Neuronal stem cell (in vitro differentiated cells): ENCODE data around the gene CSNK1A1L.

Source experiments
- DNase-seq: peaks from one replicate; pipeline ENCODE4 v3.0.0-alpha.2; 2013; ENCODE audit warnings: low spot score
- H2AFZ ChIP-seq: one replicate; pipeline ENCODE4 v1.6.1; 2013; ENCODE audit warnings: mild to moderate bottlenecking, low read length, inconsistent platforms
- H2AK5ac ChIP-seq: 2 replicates; pipeline ENCODE4 v1.6.1; 2013; ENCODE audit warnings: low read depth, mild to moderate bottlenecking, inconsistent platforms, low read length, moderate library complexity, mixed read lengths
- H2BK120ac ChIP-seq: 2 replicates; pipeline ENCODE4 v1.6.1; 2013; ENCODE audit warnings: low read depth, mild to moderate bottlenecking, inconsistent platforms, low read length, moderate library complexity, mixed read lengths
- H2BK12ac ChIP-seq: one replicate; pipeline ENCODE4 v1.6.1; 2013; ENCODE audit warnings: low read length, inconsistent platforms
- H2BK15ac ChIP-seq: 2 replicates; pipeline ENCODE4 v1.6.1; 2013; ENCODE audit warnings: mild to moderate bottlenecking, low read length, inconsistent platforms, mixed read lengths
- H2BK5ac ChIP-seq: one replicate; pipeline ENCODE4 v1.6.1; 2013; ENCODE audit warnings: inconsistent platforms, mild to moderate bottlenecking, low read length, moderate library complexity
- H3K14ac ChIP-seq: one replicate; pipeline ENCODE4 v1.6.1; 2013; ENCODE audit warnings: low read length, inconsistent platforms
- H3K18ac ChIP-seq: 2 replicates; pipeline ENCODE4 v1.6.1; 2013; ENCODE audit warnings: low read length, inconsistent platforms
- H3K23ac ChIP-seq: 2 replicates; pipeline ENCODE4 v1.6.1; 2013; ENCODE audit warnings: low read depth, mild to moderate bottlenecking, mixed read lengths, low read length, inconsistent platforms; ENCODE audit not compliant: poor library complexity
- H3K27ac ChIP-seq: replicated peaks from 3 replicates; pipeline ENCODE4 v1.5.1; 2013; ENCODE audit warnings: low read length, inconsistent platforms
- H3K27me3 ChIP-seq, 3 experiments: 2 replicates each; pipeline ENCODE4 v1.6.1; 2013; ENCODE audit warnings: low read length in 3 of 3, mild to moderate bottlenecking in 2 of 3, inconsistent platforms in 1 of 3, low read depth in 1 of 3, mixed read lengths in 1 of 3, moderate library complexity in 1 of 3; ENCODE audit not compliant: control insufficient read depth in 3 of 3, insufficient read depth in 3 of 3
- H3K36me3 ChIP-seq, 2 donors: replicated peaks in 1 of 2; 2 replicates each; pipeline ENCODE4 v1.6.1; 2013; ENCODE audit warnings: low read length in 2 of 2; ENCODE audit not compliant: control insufficient read depth in 2 of 2, insufficient read depth in 2 of 2
- H3K4ac ChIP-seq: 2 replicates; pipeline ENCODE4 v1.6.1; 2013; ENCODE audit warnings: inconsistent platforms, mild to moderate bottlenecking, low read length, moderate library complexity
- H3K4me1 ChIP-seq, 2 donors: 1 replicate in 1 of 2; 2 replicates in 1 of 2; pipeline ENCODE4 v1.6.1; 2013; ENCODE audit warnings: low read length in 2 of 2, low read depth in 1 of 2; ENCODE audit not compliant: control insufficient read depth in 2 of 2, insufficient read depth in 1 of 2
- H3K4me2 ChIP-seq: one replicate; pipeline ENCODE4 v1.6.1; 2013; ENCODE audit warnings: mild to moderate bottlenecking, low read length, inconsistent platforms; ENCODE audit not compliant: insufficient read depth, poor library complexity, severe bottlenecking
- H3K4me3 ChIP-seq, 2 donors: 2 replicates each; pipeline ENCODE4 v1.5.1; 2013; ENCODE audit warnings: low read length in 2 of 2, mild to moderate bottlenecking in 2 of 2, inconsistent platforms in 1 of 2, moderate library complexity in 1 of 2
- H3K79me1 ChIP-seq: one replicate; pipeline ENCODE4 v1.6.1; 2013; ENCODE audit warnings: low read depth, mild to moderate bottlenecking, inconsistent platforms, low read length, moderate library complexity
- H3K9ac ChIP-seq: one replicate; pipeline ENCODE4 v1.6.1; 2013; ENCODE audit warnings: mild to moderate bottlenecking, low read depth, low read length, inconsistent platforms; ENCODE audit not compliant: poor library complexity
- H3K9me3 ChIP-seq, 2 donors: replicated peaks in 1 of 2; 2 replicates each; pipeline versions ENCODE3 to v1.6.1; 2013; ENCODE audit warnings: low read length in 2 of 2, mild to moderate bottlenecking in 2 of 2, inconsistent platforms in 1 of 2, low read depth in 1 of 2, mixed read lengths in 1 of 2, moderate library complexity in 1 of 2; ENCODE audit not compliant: control insufficient read depth in 2 of 2, insufficient read depth in 1 of 2
- H4K8ac ChIP-seq: one replicate; pipeline ENCODE4 v1.6.1; 2013; ENCODE audit warnings: low read depth, mild to moderate bottlenecking, inconsistent platforms, low read length, moderate library complexity
- H4K91ac ChIP-seq: one replicate; pipeline ENCODE4 v1.6.1; 2013; ENCODE audit warnings: low read length, low read depth, mild to moderate bottlenecking, inconsistent platforms; ENCODE audit not compliant: poor library complexity
- WGBS, 2 donors: extraction: QIAGEN DNeasy Blood & Tissue Kit; methylation state at CpG; one replicate each; pipeline ENCODE4 v1.1.7; 2013; ENCODE audit warnings: missing lambda C conversion rate in 2 of 2, mixed read lengths in 1 of 2; ENCODE audit not compliant: insufficient read length in 2 of 2, insufficient replicate concordance in 1 of 2; ENCODE audit errors: extremely low coverage in 2 of 2; 5-methylcytosine and 5-hydroxymethylcytosine counted together

CSNK1A1L gene

GRCh38 chr13:37070956-37071355, 34.5 kb downstream of the CSNK1A1L start:
- WGBS, 2 donors: no CpG with 5 or more reads among the region's 7 CpGs
- no peak overlapping the region for H2AK5ac ChIP-seq
- no peak overlapping the region for H4K8ac ChIP-seq
- peak overlapping the region; percentile 75 for H3K18ac ChIP-seq
- H2AFZ ChIP-seq: peak overlapping the region; percentile 25
- H3K9me3 ChIP-seq: no peaks in the 10 kb centered on the region
- no peaks in the 10 kb centered on the region for H3K27me3 ChIP-seq
- no peak overlapping the region for H4K91ac ChIP-seq
- H3K4me1 ChIP-seq: peaks cover 0 to 5% of the 10 kb centered on the region in 2 donors
- peak overlapping the region; percentile 66 for H3K23ac ChIP-seq
- no peaks in the 10 kb centered on the region for H3K36me3 ChIP-seq
- no peak overlapping the region for H3K14ac ChIP-seq
- H2BK12ac ChIP-seq: no peak overlapping the region
- no peak for DNase-seq
- H3K27ac ChIP-seq: no peak overlapping the region
- no peaks in the 10 kb centered on the region for H3K79me1 ChIP-seq
- H3K9ac ChIP-seq: no peak overlapping the region
- no peak overlapping the region for H2BK15ac ChIP-seq
- H2BK120ac ChIP-seq: no peak overlapping the region
- H3K4me3 ChIP-seq: no peak overlapping the region
- no peak overlapping the region for H3K4me2 ChIP-seq
- H2BK5ac ChIP-seq: no peak overlapping the region
- no peak overlapping the region for H3K4ac ChIP-seq

GRCh38 chr13:37070145-37070695, 35.2 kb downstream of the CSNK1A1L start:
- no peak overlapping the region for H3K14ac ChIP-seq
- no peak overlapping the region for H3K27ac ChIP-seq
- no peaks in the 10 kb centered on the region for H3K36me3 ChIP-seq
- H3K4me1 ChIP-seq: peaks cover 0 to 5% of the 10 kb centered on the region in 2 donors
- H4K91ac ChIP-seq: no peak overlapping the region
- H3K4ac ChIP-seq: no peak overlapping the region
- no peak overlapping the region for H2BK120ac ChIP-seq
- H3K18ac ChIP-seq: no peak overlapping the region
- no peak overlapping the region for H2AK5ac ChIP-seq
- no peak overlapping the region for H2BK5ac ChIP-seq
- H2BK12ac ChIP-seq: no peak overlapping the region
- peak overlapping the region; percentile 25 for H2BK15ac ChIP-seq
- no peaks in the 10 kb centered on the region for H3K79me1 ChIP-seq
- H3K27me3 ChIP-seq: no peaks in the 10 kb centered on the region
- no peak overlapping the region for H3K4me3 ChIP-seq
- no peak for DNase-seq
- H4K8ac ChIP-seq: no peak overlapping the region
- H3K4me2 ChIP-seq: no peak overlapping the region
- H3K9me3 ChIP-seq: no peaks in the 10 kb centered on the region
- H2AFZ ChIP-seq: no peak overlapping the region
- H3K9ac ChIP-seq: no peak overlapping the region
- no CpG with 5 or more reads among the region's 9 CpGs for WGBS, 2 donors
- H3K23ac ChIP-seq: no peak overlapping the region

- Histone ChIP-seq H2AK5ac (peak overlapping the region; percentile 96), H2BK15ac (peak overlapping the region; percentile 25), H3K4me1 (peaks cover 0 to 5% of the 10 kb centered on the region in 2 donors), H3K36me3 (no peaks in the 10 kb centered on the region), H3K9me3 (no peaks in the 10 kb centered on the region), H2AFZ (no peak overlapping the region), H3K18ac (no peak overlapping the region), H3K4ac (peak overlapping the region; percentile 32), H3K14ac (peak overlapping the region; percentile 71), H3K9ac (no peak overlapping the region), H3K27me3 (no peaks in the 10 kb centered on the region), H2BK12ac (no peak overlapping the region), H3K79me1 (no peaks in the 10 kb centered on the region), H3K4me2 (no peak overlapping the region), H3K27ac (no peak overlapping the region), H2BK5ac (no peak overlapping the region), H3K4me3 (no peak overlapping the region), H2BK120ac (no peak overlapping the region), H3K23ac (peak overlapping the region; percentile 34), H4K8ac (no peak overlapping the region), H4K91ac (no peak overlapping the region)
- no CpG with 5 or more reads among the region's 22 CpGs for WGBS, 2 donors
- DNase-seq: no peak
Observed at GRCh38 chr13:37069597-37070103, 35.8 kb downstream of the CSNK1A1L start.

- no peak for DNase-seq
- Histone ChIP-seq H3K27me3 (no peaks in the 10 kb centered on the region), H3K4me1 (peaks cover 0 to 5% of the 10 kb centered on the region in 2 donors), H4K8ac (no peak overlapping the region), H2AK5ac (no peak overlapping the region), H2BK12ac (no peak overlapping the region), H2BK15ac (no peak overlapping the region), H3K23ac (no peak overlapping the region), H3K36me3 (no peaks in the 10 kb centered on the region), H3K18ac (no peak overlapping the region), H3K9me3 (no peaks in the 10 kb centered on the region), H3K4me2 (no peak overlapping the region), H2BK120ac (no peak overlapping the region), H3K4me3 (no peak overlapping the region), H3K9ac (no peak overlapping the region), H2BK5ac (no peak overlapping the region), H3K4ac (no peak overlapping the region), H3K27ac (no peak overlapping the region), H4K91ac (no peak overlapping the region), H3K79me1 (no peaks in the 10 kb centered on the region), H2AFZ (no peak overlapping the region), H3K14ac (no peak overlapping the region)
Observed at GRCh38 chr13:37068962-37069361, 36.5 kb downstream of the CSNK1A1L start.
